Measurements from ENCODE around the gene AFF4. TPM values are rescaled to one million over a fixed set of nuclear protein-coding genes. Genes with fewer than 3 reads are reported as not detected.

Gene AFF4
- total and polyA plus RNA-seq, 2 experiments from 2014 or later = 44.0 to 92.9 TPM

DNA sequence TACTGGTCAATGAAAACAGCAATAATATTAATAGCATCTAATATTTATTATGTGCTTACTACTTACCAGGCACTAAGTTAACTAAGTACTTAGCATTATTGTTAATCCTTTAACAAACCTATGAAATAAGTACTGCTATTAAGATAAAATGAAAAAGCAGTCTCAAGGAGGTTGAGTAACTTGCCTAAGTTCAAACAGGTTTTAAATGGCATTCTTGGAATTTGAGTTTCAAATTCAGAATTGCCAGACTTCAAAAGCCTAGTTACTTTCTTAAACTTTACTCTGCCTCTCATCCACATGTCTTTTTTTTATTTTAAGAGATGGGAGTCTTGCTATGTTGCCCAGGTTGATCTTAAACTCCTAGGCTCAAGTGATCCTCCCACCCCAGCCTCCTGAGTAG, 73.9 kb downstream of the AFF4 start:
- Histone ChIP-seq H3K4me3 (no peak overlapping the region), H3K79me2 (peaks cover 11% of the 10 kb centered on the region), H4K20me1 (ENCODE audit: insufficient read depth, poor library complexity, severe bottlenecking) (peaks cover 11% of the 10 kb centered on the region), H3K4me1 (ENCODE audit: insufficient read depth) (no peaks in the 10 kb centered on the region), H3K4me2 (no peak overlapping the region), H3K27me3 (no peaks in the 10 kb centered on the region), H3K27ac (no peak overlapping the region), H3K9me2 (replicated peaks; ENCODE audit: insufficient read depth) (no peaks in the 10 kb centered on the region), H3K36me3 (replicated peaks; ENCODE audit: insufficient read depth, low read depth) (peaks cover 4% of the 10 kb centered on the region), H2AFZ (no peak overlapping the region), H3K9me3 (ENCODE audit: low read depth) (no peaks in the 10 kb centered on the region)
- DNase-seq (ENCODE audit: low spot score) = no peak
- no peak for TF ChIP-seq EZH2phosphoT487 (IDR thresholded peaks at IDR 0.05; ENCODE audit: low read depth, severe bottlenecking, unreplicated experiment)
- TF ChIP-seq, protein P1, sequence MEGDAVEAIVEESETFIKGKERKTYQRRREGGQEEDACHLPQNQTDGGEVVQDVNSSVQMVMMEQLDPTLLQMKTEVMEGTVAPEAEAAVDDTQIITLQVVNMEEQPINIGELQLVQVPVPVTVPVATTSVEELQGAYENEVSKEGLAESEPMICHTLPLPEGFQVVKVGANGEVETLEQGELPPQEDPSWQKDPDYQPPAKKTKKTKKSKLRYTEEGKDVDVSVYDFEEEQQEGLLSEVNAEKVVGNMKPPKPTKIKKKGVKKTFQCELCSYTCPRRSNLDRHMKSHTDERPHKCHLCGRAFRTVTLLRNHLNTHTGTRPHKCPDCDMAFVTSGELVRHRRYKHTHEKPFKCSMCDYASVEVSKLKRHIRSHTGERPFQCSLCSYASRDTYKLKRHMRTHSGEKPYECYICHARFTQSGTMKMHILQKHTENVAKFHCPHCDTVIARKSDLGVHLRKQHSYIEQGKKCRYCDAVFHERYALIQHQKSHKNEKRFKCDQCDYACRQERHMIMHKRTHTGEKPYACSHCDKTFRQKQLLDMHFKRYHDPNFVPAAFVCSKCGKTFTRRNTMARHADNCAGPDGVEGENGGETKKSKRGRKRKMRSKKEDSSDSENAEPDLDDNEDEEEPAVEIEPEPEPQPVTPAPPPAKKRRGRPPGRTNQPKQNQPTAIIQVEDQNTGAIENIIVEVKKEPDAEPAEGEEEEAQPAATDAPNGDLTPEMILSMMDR (IDR thresholded peaks at IDR 0.05; ENCODE audit: poor library complexity) = no peak
- TF ChIP-seq EZH2 (IDR thresholded peaks at IDR 0.05; ENCODE audit: borderline replicate concordance) = no peak

DNA sequence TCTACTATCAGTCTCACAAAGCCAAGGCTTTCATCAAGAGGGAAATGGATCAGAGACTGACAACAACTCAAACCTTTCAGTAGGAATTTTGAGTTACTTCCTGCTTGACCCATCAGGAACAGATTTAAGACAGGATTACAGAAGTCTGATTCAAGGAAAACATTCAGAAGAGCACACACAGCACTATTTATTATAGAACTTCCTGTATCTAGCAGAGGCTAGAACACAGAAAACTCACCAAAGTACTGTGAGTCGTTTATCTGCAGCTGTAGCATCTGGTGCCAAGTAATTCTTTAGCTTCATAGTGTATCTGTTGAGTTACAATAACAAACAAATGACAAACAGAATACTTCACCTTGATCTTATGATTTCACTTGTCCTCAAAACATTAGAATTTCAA, 76.2 kb downstream of the AFF4 start:
- Histone ChIP-seq H3K27ac (peak overlapping the region; percentile 15), H3K9me2 (replicated peaks; ENCODE audit: insufficient read depth) (no peaks in the 10 kb centered on the region), H3K4me2 (no peak overlapping the region), H3K4me3 (no peak overlapping the region), H3K27me3 (no peaks in the 10 kb centered on the region), H2AFZ (no peak overlapping the region), H4K20me1 (ENCODE audit: insufficient read depth, poor library complexity, severe bottlenecking) (peaks cover 6% of the 10 kb centered on the region), H3K36me3 (replicated peaks; ENCODE audit: insufficient read depth, low read depth) (peaks cover 4% of the 10 kb centered on the region), H3K9me3 (ENCODE audit: low read depth) (no peaks in the 10 kb centered on the region), H3K4me1 (ENCODE audit: insufficient read depth) (no peaks in the 10 kb centered on the region), H3K79me2 (peaks cover 2% of the 10 kb centered on the region)
- DNase-seq (ENCODE audit: low spot score) = no peak
- TF ChIP-seq EZH2phosphoT487 (IDR thresholded peaks at IDR 0.05; ENCODE audit: low read depth, severe bottlenecking, unreplicated experiment) = no peak
- TF ChIP-seq, protein P1 (IDR thresholded peaks at IDR 0.05; ENCODE audit: poor library complexity) = no peak
- no peak for TF ChIP-seq EZH2 (IDR thresholded peaks at IDR 0.05; ENCODE audit: borderline replicate concordance)
- 81% methylated on average over 1 of the region's 1 CpG for WGBS (ENCODE audit: low lambda C conversion rate, missing lambda C conversion rate)

DNA sequence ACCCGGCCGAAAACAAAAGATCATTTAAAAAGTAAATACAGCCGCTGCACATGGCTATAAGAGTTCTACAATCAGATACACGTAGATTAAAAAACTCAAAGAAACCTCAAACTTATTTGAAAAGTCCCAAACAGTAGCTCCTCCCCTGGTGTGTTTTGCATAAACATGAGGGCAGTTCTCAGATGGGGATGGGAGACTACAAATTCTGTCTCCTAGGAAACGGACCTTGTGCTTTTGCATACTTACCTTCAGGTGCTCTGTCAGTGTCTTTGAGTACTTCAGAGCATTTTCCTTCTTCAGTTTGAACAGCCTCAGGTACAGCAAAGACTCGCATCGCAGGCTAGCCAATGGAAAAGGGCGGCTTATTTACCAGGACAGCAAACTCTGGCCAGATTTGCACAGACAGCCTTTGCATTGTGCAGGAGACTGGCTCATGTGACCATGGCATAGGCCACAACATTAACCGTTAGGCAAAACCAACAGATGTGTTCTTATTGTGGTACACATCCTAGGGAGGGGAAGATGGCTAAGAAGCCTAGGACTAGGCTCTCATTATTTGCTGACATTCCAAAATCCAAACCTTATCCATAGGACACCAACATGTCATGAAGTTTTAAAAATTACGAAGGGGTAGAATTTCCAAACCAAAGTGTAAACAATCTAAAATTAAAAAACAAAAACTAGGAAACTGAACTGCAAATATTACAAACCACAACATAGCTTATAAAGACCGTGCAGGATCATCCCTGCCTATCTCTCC, 77.2 kb downstream of the AFF4 start:
- H3K9me3 ChIP-seq (ENCODE audit: low read depth) = no peaks in the 10 kb centered on the region
- peaks cover 2% of the 10 kb centered on the region for H3K79me2 ChIP-seq
- TF ChIP-seq EZH2phosphoT487 (IDR thresholded peaks at IDR 0.05; ENCODE audit: low read depth, severe bottlenecking, unreplicated experiment) (no peak), EZH2 (IDR thresholded peaks at IDR 0.05; ENCODE audit: borderline replicate concordance) (no peak)
- TF ChIP-seq, protein P1 (IDR thresholded peaks at IDR 0.05; ENCODE audit: poor library complexity) = no peak
- H3K36me3 ChIP-seq (replicated peaks; ENCODE audit: insufficient read depth, low read depth) = peaks cover 4% of the 10 kb centered on the region
- no peaks in the 10 kb centered on the region for H3K9me2 ChIP-seq (replicated peaks; ENCODE audit: insufficient read depth)
- no peak overlapping the region for H2AFZ ChIP-seq
- peaks cover 6% of the 10 kb centered on the region for H4K20me1 ChIP-seq (ENCODE audit: insufficient read depth, poor library complexity, severe bottlenecking)
- no peaks in the 10 kb centered on the region for H3K4me1 ChIP-seq (ENCODE audit: insufficient read depth)
- no peak for DNase-seq (ENCODE audit: low spot score)
- no peak overlapping the region for H3K4me3 ChIP-seq
- no peak overlapping the region for H3K4me2 ChIP-seq
- no peaks in the 10 kb centered on the region for H3K27me3 ChIP-seq
- H3K27ac ChIP-seq = peak overlapping the region; percentile 7
- WGBS (ENCODE audit: low lambda C conversion rate, missing lambda C conversion rate) = 93% methylated on average over 11 of the region's 11 CpGs
